GM08714 (cell line): Measurements from ENCODE around the gene DIS3L2.
"Not testable (repeated sequence)": the region's sequence is repeated elsewhere in the genome, so short reads cannot be mapped to it uniquely, and the experiment has no call there.

ENCODE experiments used
- H3K4me3 ChIP-seq: fragments of 200-500 bp; sonication (Bioruptor generic); 2 replicates; pipeline ENCODE4 v1.5.1; 2014; ENCODE audit warnings: mild to moderate bottlenecking, low read length, inconsistent platforms
- ZNF274 ChIP-seq: IDR thresholded peaks from 2 replicates; pipeline ENCODE4 v1.6.1; 2012; ENCODE audit warnings: mild to moderate bottlenecking, low read depth, low read length

The DIS3L2 gene

GRCh38 chr2:232292395-232293154 is 331.1 kb downstream of the DIS3L2 start:
- no peak for TF ChIP-seq ZNF274
- no peak overlapping the region for H3K4me3 ChIP-seq

- H3K4me3 ChIP-seq: no peak overlapping the region
- no peak for TF ChIP-seq ZNF274
Measured at GRCh38 chr2:232293191-232293590, 331.7 kb downstream of the DIS3L2 start.

DNA sequence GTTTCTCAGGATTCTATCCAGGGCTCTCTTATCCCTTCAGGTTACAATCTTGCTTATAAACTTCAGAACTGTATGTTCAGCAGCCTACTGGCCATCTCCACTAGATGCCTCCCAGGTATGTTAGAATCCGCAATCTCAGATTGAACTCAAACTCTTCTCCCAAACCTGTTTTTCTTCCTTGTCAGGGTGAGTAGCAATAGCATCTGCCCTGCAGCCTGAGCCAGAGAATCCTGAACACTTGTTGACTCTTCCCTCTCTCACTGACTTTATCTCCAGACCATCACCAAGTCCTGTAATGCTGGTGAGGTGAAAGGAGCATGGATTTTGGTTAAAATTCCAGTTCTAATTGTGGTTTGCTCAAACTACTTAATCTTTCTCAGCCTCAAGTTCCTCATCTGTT is 334.5 kb downstream of the DIS3L2 start:
- TF ChIP-seq ZNF274: no peak
- no peak overlapping the region for H3K4me3 ChIP-seq

DNA sequence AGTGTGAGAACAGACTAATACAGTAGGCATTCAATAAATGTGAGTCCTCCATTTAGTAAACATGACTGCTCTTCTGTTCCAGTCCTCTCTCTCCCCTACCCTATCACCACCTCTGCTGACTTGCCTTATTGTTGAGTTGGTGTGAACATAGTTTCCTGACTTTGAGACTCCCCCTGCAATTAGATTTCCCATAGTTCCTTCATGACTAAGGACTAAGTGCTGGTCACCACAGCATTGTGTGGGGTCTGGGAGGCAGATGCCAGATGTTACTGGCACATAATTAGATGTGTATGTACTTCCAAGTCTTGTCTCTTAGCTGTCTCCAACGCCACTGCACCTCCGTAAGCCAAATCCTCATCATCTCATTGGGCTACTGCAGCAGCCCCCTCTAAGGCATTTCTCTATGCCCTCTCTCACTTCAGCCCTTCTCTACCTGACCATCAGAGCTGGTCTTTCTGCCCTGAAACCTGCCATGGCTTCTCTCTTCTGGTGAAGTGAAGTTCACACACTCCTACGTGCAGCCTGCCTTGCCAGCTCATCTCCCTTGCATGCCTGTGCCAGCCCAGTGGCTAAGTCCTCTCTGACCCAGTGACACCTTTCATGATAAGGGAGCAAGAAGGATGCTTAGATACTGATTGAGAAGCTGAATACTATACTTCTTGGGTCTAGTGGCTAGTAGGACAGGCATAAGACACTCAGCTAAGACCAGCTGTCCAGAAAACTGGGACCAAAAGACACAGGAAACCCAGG is 335.4 kb downstream of the DIS3L2 start:
- no peak for TF ChIP-seq ZNF274
- no peak overlapping the region for H3K4me3 ChIP-seq

- H3K4me3 ChIP-seq: no peak overlapping the region
- TF ChIP-seq ZNF274: no peak
Measured at GRCh38 chr2:232299084-232299483, 337.6 kb downstream of the DIS3L2 start.

- no peak for TF ChIP-seq ZNF274
- no peak overlapping the region for H3K4me3 ChIP-seq
Measured at GRCh38 chr2:232299927-232300674, 338.6 kb downstream of the DIS3L2 start.

DNA sequence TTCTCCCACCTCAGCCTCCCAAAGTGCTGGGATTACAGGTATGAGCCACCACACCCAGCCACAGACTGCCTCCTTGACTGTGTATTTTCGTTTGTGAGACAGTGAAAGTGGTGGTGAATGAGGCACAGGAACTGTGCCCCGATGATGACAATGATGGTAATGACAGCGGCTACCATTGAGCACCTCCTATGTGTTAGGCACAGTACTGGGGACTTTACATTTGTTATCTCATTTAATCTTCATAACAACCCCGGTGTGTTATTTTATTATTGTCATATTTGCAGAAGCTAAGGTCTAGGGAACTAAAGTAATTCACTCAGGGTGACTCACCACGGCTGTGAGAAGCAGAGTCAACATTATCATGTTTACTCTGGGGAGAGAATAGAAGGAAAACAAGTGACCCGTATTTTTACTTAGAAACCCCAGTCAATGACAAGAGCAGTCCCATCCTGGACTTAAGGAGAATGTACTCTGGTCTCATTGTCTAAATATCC is 339.4 kb downstream of the DIS3L2 start:
- no peak for TF ChIP-seq ZNF274
- no peak overlapping the region for H3K4me3 ChIP-seq

GRCh38 chr2:232304236-232304635 is 342.7 kb downstream of the DIS3L2 start:
- TF ChIP-seq ZNF274: no peak
- no peak overlapping the region for H3K4me3 ChIP-seq

GRCh38 chr2:232306741-232307305 is 345.3 kb downstream of the DIS3L2 start:
- no peak overlapping the region for H3K4me3 ChIP-seq
- no peak for TF ChIP-seq ZNF274

GRCh38 chr2:232307854-232308253 is 346.3 kb downstream of the DIS3L2 start:
- no peak overlapping the region for H3K4me3 ChIP-seq
- TF ChIP-seq ZNF274: no peak

DNA sequence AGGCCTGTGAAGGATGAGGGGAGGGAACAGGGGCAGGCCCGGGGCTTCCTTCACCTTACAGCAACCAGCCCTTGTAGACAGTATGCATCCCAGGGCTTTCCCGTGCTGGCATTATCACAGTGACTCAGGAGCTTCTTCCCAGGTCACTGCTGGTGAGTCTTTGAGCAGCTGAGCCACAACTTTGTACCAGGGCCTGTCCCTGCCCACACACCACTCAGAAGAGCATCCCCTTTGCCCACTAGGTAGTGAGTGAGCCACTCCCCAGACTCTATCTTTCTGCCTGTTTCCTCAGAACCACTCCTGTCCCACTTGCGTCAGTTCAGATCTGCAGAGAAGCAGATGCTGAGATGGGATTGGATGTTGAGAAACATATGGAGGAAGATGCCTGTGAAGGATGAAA is 347.5 kb downstream of the DIS3L2 start:
- H3K4me3 ChIP-seq: no peak overlapping the region
- no peak for TF ChIP-seq ZNF274

DNA sequence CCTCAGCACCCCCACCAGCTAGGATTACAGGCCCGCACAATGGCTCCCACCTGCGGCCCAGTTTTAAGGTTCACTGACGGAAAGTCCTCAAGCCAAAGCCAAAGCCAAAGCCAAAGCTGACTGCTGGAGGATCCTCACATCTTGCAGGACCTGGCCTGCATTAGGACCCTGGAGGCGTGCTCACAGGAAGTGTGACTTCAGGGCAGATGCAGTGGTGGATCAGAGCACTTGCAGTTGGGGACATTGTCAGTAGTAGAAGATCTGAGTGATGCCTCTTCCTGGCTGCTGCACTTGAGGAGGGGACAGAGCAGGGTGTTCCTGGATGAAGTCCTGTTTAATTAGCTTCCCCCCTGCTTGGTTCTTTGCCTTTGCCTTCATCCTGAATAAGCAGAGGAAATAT is 348.1 kb downstream of the DIS3L2 start:
- no peak for TF ChIP-seq ZNF274

DNA sequence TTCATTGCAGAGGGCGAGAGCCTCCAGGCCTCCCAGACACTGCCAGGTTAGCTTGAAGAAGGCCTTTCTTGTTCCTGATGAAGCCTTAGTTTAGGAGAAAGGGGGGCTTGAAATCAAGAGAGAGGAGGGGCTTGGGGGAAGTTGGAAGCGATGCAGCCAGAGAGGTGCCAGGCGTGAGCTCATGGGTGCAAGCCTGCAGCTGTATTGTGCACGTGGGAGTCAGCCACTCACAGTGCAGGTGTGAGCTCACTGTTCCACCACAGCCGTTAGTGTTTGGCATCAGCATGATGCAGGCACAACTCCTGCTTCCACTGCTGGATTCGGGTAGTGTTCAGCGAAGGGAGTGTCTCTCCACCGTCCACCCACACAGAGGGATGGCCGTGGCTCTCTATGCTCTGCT is 348.6 kb downstream of the DIS3L2 start:
- TF ChIP-seq ZNF274: no peak
- no peak overlapping the region for H3K4me3 ChIP-seq

More for the DNA sequence above, 348.1 kb downstream of the DIS3L2 start:
- H3K4me3 ChIP-seq: no peak overlapping the region

GRCh38 chr2:232310696-232311095 is 349.2 kb downstream of the DIS3L2 start:
- TF ChIP-seq ZNF274: no peak

GRCh38 chr2:232313645-232314044 is 352.1 kb downstream of the DIS3L2 start:
- not testable (repeated sequence) for H3K4me3 ChIP-seq

More at GRCh38 chr2:232310696-232311095, 349.2 kb downstream of the DIS3L2 start:
- no peak overlapping the region for H3K4me3 ChIP-seq
